Panc1 (cell line): ENCODE data around the gene EPHB2. TPM values are rescaled to one million over a fixed set of nuclear protein-coding genes. Genes with fewer than 3 reads are reported as not detected.

Experiments used
- ATAC-seq: fragments of 200-7000 bp; cut with Tn5 transposase; 2 replicates; pipeline ENCODE4 v1.9.1; 2020; ENCODE audit warnings: mild to moderate bottlenecking, moderate library complexity
- BruUV-seq: library from RNA; stranded (reverse); fragments of 400-500 nt; replicated peaks from 2 replicates; lab custom pipeline; 2021; lab: Mats Ljungman, UMichigan
- CTCF ChIA-PET: fragments of 300-600 bp; sonication (Branson Sonifier 250); formaldehyde crosslinking; loops from one replicate; lab custom pipeline; 2022; ENCODE audit warnings: antibody characterized with exemption; lab: Charles Lee
- POLR2A ChIA-PET: fragments of 300-600 bp; sonication (Branson Sonifier 250); formaldehyde crosslinking; loops from one replicate; lab custom pipeline; 2022; ENCODE audit warnings: antibody characterized with exemption; lab: Charles Lee
- DNase-seq: peaks from one replicate; pipeline ENCODE4 v3.0.0-alpha.2; 2010; ENCODE audit warnings: low read depth, low spot score
- H3K27ac ChIP-seq: 2 replicates; pipeline ENCODE4 v1.5.1; 2011; ENCODE audit warnings: mild to moderate bottlenecking, low read length, inconsistent platforms
- H3K27me3 ChIP-seq: fragments of 200-500 bp; sonication (Bioruptor generic); 2 replicates; pipeline ENCODE4 v1.6.0; 2014; ENCODE audit warnings: low read length, inconsistent platforms; ENCODE audit not compliant: control insufficient read depth, insufficient read depth
- H3K36me3 ChIP-seq: fragments of 200-500 bp; sonication (Bioruptor generic); 2 replicates; pipeline ENCODE4 v1.5.1; 2014; ENCODE audit warnings: inconsistent platforms, mild to moderate bottlenecking, low read length, moderate library complexity; ENCODE audit not compliant: control insufficient read depth, insufficient read depth
- H3K4me1 ChIP-seq: 2 replicates; pipeline ENCODE4 v1.5.1; 2011; ENCODE audit warnings: inconsistent platforms, mild to moderate bottlenecking, low read length, moderate library complexity; ENCODE audit not compliant: control insufficient read depth, insufficient read depth
- H3K4me3 ChIP-seq, 2 experiments: 2 replicates each; pipeline ENCODE4 v1.5.1; 2011 to 2012; ENCODE audit warnings: low read depth in 2 of 2, low read length in 2 of 2, mild to moderate bottlenecking in 2 of 2, inconsistent platforms in 1 of 2, moderate library complexity in 1 of 2
- H3K9me3 ChIP-seq: fragments of 200-500 bp; sonication (Bioruptor generic); 2 replicates; pipeline ENCODE4 v1.5.1; 2014; ENCODE audit warnings: low read depth, mild to moderate bottlenecking, inconsistent platforms, low read length, moderate library complexity; ENCODE audit not compliant: control insufficient read depth, insufficient read depth
- POLR2AphosphoS5 ChIP-seq: IDR thresholded peaks from 2 replicates; pipeline ENCODE4 v1.6.1; 2012; ENCODE audit warnings: mild to moderate bottlenecking, low read depth, low read length, moderate library complexity
- REST ChIP-seq, 2 experiments: IDR thresholded peaks; 2 replicates each; pipeline ENCODE4 v1.6.1; 2011 to 2012; ENCODE audit warnings: low read depth in 2 of 2, control low read depth in 1 of 2, low read length in 1 of 2, mild to moderate bottlenecking in 1 of 2, moderate library complexity in 1 of 2; ENCODE audit not compliant: insufficient read depth in 1 of 2
- SIN3A ChIP-seq: IDR thresholded peaks from 2 replicates; pipeline ENCODE4 v1.6.1; 2012; ENCODE audit warnings: low read depth, mild to moderate bottlenecking, low read length, moderate library complexity, borderline replicate concordance; ENCODE audit not compliant: insufficient read depth
- TCF7L2 ChIP-seq: IDR thresholded peaks from 2 replicates; pipeline ENCODE4 v1.6.1; 2011; ENCODE audit warnings: mild to moderate bottlenecking, low read depth, low read length, inconsistent platforms
- in situ Hi-C: cut with HindIII; loops from 2 replicates; pipeline ENCODE4 v1.10.0; 2016; ENCODE audit warnings: low sequenced_read_pairs, low pct_unique_long_range_greater_than_20kb
- intact Hi-C: fragments of 100-400 bp; cut with micrococcal nuclease; formaldehyde crosslinking; loops from one replicate; pipeline ENCODE4 v1.10.0; 2022; ENCODE audit not compliant: unreplicated experiment
- total RNA-seq: library from RNA; stranded (reverse); gene quantifications from one replicate; pipeline ENCODE4 v1.2.1, GENCODE V29; 2021; ENCODE audit not compliant: unreplicated experiment
- TF ChIP-seq, protein P1 (sequence below): fragments of 450-650 bp; IDR thresholded peaks from 2 replicates; pipeline ENCODE4 v1.5.1; 2017; ENCODE audit warnings: mild to moderate bottlenecking

The EPHB2 gene
- total RNA-seq, 1 experiment from 2014 or later = 29.0 TPM

GRCh38 chr1:22688466-22688865, 22.2 kb upstream of the EPHB2 start:
- H3K27me3 ChIP-seq = no peaks in the 10 kb centered on the region
- ChIA-PET POLR2A (no interaction called here), CTCF (interaction anchor here (0.5 kb wide), 1 partner anchor 46 kb away, joined by 3 read pairs; no protein-coding TSS in a partner anchor)
- no peak overlapping the region for H3K27ac ChIP-seq
- BruUV-seq = no TSS peak
- no peak overlapping the region for H3K4me3 ChIP-seq
- no peaks in the 10 kb centered on the region for H3K9me3 ChIP-seq
- intact Hi-C loops = no loop called here
- DNase-seq (no peak), ATAC-seq (no peak)
- in situ Hi-C loops = no loop called here
- H3K36me3 ChIP-seq = no peaks in the 10 kb centered on the region
- no peak for TF ChIP-seq REST (IDR thresholded peaks at IDR 0.05; ENCODE audit: insufficient read depth in 1 of 2, low read depth in 2 of 2, low read length in 1 of 2)
- TF ChIP-seq SIN3A = no peak
- TF ChIP-seq, protein P1, sequence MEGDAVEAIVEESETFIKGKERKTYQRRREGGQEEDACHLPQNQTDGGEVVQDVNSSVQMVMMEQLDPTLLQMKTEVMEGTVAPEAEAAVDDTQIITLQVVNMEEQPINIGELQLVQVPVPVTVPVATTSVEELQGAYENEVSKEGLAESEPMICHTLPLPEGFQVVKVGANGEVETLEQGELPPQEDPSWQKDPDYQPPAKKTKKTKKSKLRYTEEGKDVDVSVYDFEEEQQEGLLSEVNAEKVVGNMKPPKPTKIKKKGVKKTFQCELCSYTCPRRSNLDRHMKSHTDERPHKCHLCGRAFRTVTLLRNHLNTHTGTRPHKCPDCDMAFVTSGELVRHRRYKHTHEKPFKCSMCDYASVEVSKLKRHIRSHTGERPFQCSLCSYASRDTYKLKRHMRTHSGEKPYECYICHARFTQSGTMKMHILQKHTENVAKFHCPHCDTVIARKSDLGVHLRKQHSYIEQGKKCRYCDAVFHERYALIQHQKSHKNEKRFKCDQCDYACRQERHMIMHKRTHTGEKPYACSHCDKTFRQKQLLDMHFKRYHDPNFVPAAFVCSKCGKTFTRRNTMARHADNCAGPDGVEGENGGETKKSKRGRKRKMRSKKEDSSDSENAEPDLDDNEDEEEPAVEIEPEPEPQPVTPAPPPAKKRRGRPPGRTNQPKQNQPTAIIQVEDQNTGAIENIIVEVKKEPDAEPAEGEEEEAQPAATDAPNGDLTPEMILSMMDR = no peak
- no peak for TF ChIP-seq POLR2AphosphoS5
- TF ChIP-seq TCF7L2 = no peak
- H3K4me1 ChIP-seq = no peaks in the 10 kb centered on the region

DNA sequence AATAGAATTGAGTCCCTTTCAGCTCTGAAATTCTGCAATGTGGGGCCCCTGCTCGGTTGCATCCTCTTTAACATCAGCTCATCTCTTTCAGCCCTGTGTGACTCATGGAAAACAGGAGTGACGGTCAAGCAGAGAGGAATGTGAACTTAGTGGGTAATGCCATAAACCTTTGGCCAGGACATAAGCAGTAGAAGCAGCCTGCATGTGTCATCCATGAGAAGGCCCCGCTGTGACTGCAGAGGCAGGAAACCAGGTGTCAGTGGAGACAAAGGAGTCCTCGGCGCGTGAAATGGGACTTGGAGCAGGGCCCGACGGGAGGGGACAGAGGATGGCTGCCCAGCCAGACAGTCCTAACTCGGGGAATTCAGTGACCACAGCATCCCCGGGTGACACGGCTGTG, 21.1 kb upstream of the EPHB2 start:
- in situ Hi-C loops = no loop called here
- Histone ChIP-seq H3K27ac (no peak overlapping the region), H3K27me3 (no peaks in the 10 kb centered on the region), H3K4me3 (no peak overlapping the region), H3K9me3 (no peaks in the 10 kb centered on the region), H3K36me3 (no peaks in the 10 kb centered on the region), H3K4me1 (no peaks in the 10 kb centered on the region)
- TF ChIP-seq REST (IDR thresholded peaks at IDR 0.05; ENCODE audit: insufficient read depth in 1 of 2, low read depth in 2 of 2, low read length in 1 of 2) = no peak
- ChIA-PET POLR2A (no interaction called here), CTCF (no interaction called here)
- ATAC-seq (peak; percentile 92), DNase-seq (peak; percentile 94)
- no TSS peak for BruUV-seq
- intact Hi-C loops = no loop called here
